ENCODE data around the gene HTT. TPM values are rescaled to one million over a fixed set of nuclear protein-coding genes. Genes with fewer than 3 reads are reported as not detected.

HTT gene
- total RNA-seq, 1 experiment from 2014 or later: 64.4 TPM

GRCh38 chr4:3231471-3231870, 157.0 kb downstream of the HTT start:
- Histone ChIP-seq H3K79me2 (ENCODE audit: insufficient read depth, low read length) (no peaks in the 10 kb centered on the region), H3K23ac (ENCODE audit: insufficient read length, low read depth, low read length) (no peak overlapping the region), H3K27me3 (ENCODE audit: insufficient read depth, low read length) (no peaks in the 10 kb centered on the region; the same call in 1 of the 2 replicates), H4K8ac (replicated peaks; ENCODE audit: insufficient read length, low read depth, low read length) (no peak overlapping the region), H4K91ac (ENCODE audit: insufficient read length, low read depth, low read length) (no peak overlapping the region), H3K9ac (ENCODE audit: extremely low read depth, insufficient read length, low read length) (no peak overlapping the region), H2BK20ac (ENCODE audit: low read depth, low read length, poor library complexity, severe bottlenecking) (no peak overlapping the region), H2BK15ac (ENCODE audit: low read depth, low read length) (no peak overlapping the region), H2BK5ac (ENCODE audit: insufficient read length, low read length) (no peak overlapping the region), H2BK120ac (ENCODE audit: low read depth, low read length, poor library complexity, severe bottlenecking) (no peak overlapping the region), H3K4me2 (ENCODE audit: insufficient read depth, insufficient read length, low read length) (no peak overlapping the region), H3K4ac (ENCODE audit: low read depth, low read length) (no peak overlapping the region), H3K4me1 (ENCODE audit: insufficient read depth, low read length) (no peaks in the 10 kb centered on the region), H2AFZ (ENCODE audit: low read length) (no peak overlapping the region), H2BK12ac (ENCODE audit: insufficient read length, low read depth, low read length) (no peak overlapping the region), H4K20me1 (ENCODE audit: control insufficient read depth, insufficient read depth, insufficient read length) (peaks cover 5% of the 10 kb centered on the region), H3K56ac (ENCODE audit: insufficient read length, low read depth, low read length) (no peak overlapping the region), H3K18ac (ENCODE audit: insufficient read length, low read depth, low read length) (no peak overlapping the region), H3T11ph (ENCODE audit: low read length) (no peak overlapping the region), H3K79me1 (ENCODE audit: insufficient read depth, low read depth, low read length, poor library complexity, severe bottlenecking) (no peaks in the 10 kb centered on the region), H3K9me3 (ENCODE audit: control insufficient read depth, low read depth, low read length) (no peaks in the 10 kb centered on the region), H3K23me2 (ENCODE audit: insufficient read length, low read depth, low read length, poor library complexity, severe bottlenecking) (no peaks in the 10 kb centered on the region), H3K14ac (ENCODE audit: insufficient read depth, low read length) (no peak overlapping the region), H2AK5ac (ENCODE audit: insufficient read length, low read length) (no peak overlapping the region), H4K5ac (ENCODE audit: insufficient read length, low read depth, low read length) (no peak overlapping the region), H3K27ac (ENCODE audit: insufficient read length, low read depth, low read length) (no peak overlapping the region)
- no peak for DNase-seq
- no CpG with 5 or more reads among the region's 9 CpGs for WGBS (ENCODE audit: extremely low coverage, insufficient read length, low lambda C conversion rate)
- peaks cover 60 to 80% (median 74%) of the 10 kb centered on the region in 3 experiments for H3K36me3 Mint-ChIP-seq (ENCODE audit: insufficient read depth in 1 of 3, low read depth in 3 of 3)
- H3K4me1 Mint-ChIP-seq: peaks cover 0 to 3% of the 10 kb centered on the region in 2 experiments; a peak in 2 of 4 replicates
- no peak overlapping the region for H3K27ac Mint-ChIP-seq
- no peak for TF ChIP-seq CTCF (conservative IDR thresholded peaks at IDR 0.05)
- no peak overlapping the region for H3K4me3 Mint-ChIP-seq
- H3K27me3 Mint-ChIP-seq (ENCODE audit: low read depth): peaks cover 22% of the 10 kb centered on the region
- H3K9me3 Mint-ChIP-seq: peaks cover 3 to 7% of the 10 kb centered on the region in 2 experiments; a peak in 3 of 5 replicates
